HG02943 (cell line): ENCODE results near the gene BABAM2.

Experiments
- ATAC-seq: cut with Tn5 transposase; IDR thresholded peaks from one replicate; pipeline ENCODE4 v1.9.1; 2021; ENCODE audit warnings: mild to moderate bottlenecking, low read depth, moderate library complexity; ENCODE audit not compliant: unreplicated experiment

BABAM2 gene

DNA sequence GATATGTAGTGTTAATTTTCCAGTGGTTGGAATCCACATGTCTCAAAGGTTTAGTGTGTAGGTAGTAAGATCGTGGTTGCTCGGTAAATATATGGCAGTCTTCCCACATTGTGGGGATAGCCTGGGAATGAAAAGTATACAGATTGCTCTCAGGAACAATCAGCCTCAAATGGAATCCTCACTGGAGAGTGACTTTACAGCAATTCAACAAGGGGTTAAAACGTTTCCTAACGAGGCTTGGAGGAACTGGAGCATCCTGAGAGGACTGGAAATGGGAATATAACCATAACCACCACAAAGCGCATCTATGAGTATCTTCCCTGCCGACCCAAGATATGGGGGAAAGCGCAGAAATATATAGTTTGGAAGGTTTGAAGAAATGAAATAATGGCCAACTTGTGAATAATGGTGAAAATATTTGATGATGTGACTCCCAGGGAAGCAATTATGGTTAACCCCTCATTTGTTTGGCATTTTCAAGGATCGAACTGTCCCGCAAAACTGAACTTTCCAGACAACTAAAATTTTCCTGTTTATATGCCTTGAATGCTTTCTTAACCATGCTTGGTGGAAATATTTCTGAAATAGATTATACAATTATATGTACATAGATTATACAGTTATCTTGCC lies 401.4 kb downstream of the BABAM2 start:
- no peak for ATAC-seq

DNA sequence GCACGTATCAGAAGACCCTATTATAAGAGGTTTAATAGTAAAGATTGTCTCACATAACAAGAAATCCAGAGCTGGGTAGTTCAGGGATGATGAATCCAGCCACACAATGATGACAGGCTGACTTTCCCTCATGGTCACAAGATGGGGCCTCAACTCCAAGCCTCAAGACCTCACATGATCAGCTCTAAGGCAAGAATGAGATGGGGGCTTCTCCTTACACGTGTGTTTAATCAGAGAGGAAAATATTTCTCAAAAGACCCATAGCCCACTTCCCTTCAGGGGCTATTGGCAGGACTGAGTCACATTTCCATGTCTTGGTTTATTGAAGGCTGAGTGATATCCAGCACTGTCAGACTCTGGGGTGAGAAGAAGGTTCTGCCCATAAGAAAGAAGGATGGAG lies 402.0 kb downstream of the BABAM2 start:
- no peak for ATAC-seq

DNA sequence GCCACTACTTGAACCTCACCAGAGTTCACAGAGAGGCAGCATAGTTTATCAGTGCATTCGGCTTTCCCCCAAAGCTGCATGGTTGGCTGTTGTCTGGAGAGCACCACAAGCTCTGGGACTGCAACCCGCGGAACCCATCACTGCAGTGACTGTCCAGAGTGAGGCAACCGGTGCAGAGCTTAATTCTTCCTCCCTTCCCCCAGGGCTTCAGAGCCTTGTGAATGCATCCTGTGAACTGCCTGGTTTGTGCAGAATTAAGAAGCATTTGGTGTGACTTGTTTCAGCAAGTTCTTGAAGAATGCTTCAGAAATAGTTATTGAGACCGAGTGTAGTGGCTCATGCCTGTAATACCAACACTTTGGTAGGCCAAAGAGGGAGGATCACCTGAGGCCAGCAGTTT lies 402.9 kb downstream of the BABAM2 start:
- no peak for ATAC-seq

DNA sequence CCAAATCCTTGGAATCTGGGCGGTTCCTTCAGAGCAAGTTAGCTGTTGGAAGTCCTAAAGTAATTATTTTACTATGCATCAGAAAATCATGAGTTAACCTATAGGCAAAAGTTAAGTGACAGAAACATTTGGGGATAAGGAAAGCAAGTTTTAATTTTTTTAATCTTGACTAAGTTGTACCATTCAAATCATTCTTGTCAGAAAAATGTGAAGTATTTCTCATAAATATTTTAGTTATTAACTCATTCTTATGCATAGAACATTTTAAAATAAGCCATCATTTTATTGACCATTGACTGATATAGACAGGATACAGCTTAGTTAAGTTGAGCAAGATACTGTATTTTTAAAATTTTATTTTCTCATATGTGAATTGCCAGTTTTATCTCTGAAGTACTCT lies 403.9 kb downstream of the BABAM2 start:
- no peak for ATAC-seq

DNA sequence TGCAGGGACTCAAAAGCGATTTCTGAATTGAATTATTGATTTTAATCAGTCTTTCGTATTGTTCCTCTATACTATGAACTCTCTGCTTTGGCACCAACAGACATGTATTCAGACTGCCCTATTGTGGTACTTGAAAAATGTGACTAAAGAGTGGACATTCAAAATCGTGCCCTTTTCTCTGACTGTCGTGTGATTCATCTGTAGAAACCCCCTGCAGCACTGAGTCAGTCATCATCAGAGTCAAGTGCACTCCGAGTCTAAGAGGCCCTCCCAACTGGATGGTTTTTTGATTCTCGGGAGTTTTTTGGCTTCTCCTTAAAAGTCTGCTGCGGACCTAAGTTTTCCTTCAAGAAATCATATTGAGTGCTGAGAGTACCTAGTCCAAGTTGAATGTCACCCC lies 405.7 kb downstream of the BABAM2 start:
- ATAC-seq = no peak

- no peak for ATAC-seq
Measured at GRCh38 chr2:28296904-28297303, 406.4 kb downstream of the BABAM2 start.

- ATAC-seq = no peak
Measured at GRCh38 chr2:28297531-28297930, 407.0 kb downstream of the BABAM2 start.

DNA sequence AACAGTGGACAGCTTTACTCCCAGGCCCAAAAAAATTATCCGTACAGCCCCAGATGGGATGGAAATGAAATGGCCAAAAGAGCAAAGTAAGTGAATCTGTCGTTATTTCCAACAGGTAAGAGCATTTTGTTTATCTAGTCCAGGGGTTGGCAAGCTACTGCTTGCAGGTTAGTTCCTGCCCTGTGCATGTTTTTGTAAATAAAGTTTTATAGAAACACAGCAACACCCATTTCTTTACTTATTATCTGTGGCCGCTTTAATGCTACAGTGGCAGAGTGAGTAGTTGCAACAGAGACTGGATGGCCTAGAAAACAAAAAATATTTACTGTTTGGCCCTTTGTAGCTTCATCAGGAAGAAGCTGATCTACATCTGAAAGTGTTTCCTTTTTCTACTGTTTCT lies 407.9 kb downstream of the BABAM2 start:
- no peak for ATAC-seq

- no peak for ATAC-seq
Measured at GRCh38 chr2:28300485-28301341, 410.2 kb downstream of the BABAM2 start.

- no peak for ATAC-seq
Measured at GRCh38 chr2:28305202-28305601, 414.7 kb downstream of the BABAM2 start.

GRCh38 chr2:28310107-28310506 lies 419.6 kb downstream of the BABAM2 start:
- no peak for ATAC-seq

GRCh38 chr2:28311660-28312249 lies 421.2 kb downstream of the BABAM2 start:
- no peak for ATAC-seq

DNA sequence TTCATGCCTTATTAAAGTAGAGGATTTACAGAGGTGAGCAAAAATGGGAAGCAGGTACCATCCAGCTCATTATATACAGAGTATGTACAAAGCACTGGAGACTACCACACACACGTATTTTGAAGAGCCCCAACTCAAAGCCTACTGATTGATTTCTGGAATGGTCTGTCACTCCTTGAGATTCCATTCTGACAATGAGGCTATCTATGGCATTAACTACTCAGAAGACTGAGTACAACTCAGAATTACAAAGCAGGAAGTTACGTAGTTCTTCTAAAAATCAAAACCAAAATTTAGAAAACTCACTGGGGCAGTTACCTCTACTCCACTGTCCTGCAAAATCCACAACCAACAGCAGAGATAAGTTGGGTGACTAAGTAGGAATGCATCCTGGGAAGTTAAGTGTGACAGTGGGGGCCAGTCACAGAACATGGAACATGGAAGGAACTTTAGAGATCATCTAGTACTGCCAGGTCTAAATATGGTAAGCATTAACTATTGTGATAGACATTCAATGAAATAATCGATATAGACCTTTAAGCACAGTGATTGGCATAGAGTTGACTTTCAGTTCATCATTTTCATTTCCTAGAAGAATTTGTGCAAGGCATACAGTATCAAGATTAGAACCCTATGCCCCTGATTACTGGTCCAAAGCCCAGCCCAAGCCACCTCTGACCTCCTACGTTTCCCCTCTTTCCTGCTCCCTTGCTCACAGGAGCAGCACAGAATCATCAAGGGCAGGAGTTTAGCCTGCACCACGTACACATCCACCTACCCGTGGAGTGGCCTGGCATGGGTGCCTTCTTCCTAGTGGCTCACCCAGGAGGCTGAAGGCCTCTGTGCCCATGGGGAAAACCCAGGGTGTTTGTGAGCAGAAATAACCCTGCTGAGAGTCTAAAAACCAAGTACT lies 422.0 kb downstream of the BABAM2 start:
- no peak for ATAC-seq

DNA sequence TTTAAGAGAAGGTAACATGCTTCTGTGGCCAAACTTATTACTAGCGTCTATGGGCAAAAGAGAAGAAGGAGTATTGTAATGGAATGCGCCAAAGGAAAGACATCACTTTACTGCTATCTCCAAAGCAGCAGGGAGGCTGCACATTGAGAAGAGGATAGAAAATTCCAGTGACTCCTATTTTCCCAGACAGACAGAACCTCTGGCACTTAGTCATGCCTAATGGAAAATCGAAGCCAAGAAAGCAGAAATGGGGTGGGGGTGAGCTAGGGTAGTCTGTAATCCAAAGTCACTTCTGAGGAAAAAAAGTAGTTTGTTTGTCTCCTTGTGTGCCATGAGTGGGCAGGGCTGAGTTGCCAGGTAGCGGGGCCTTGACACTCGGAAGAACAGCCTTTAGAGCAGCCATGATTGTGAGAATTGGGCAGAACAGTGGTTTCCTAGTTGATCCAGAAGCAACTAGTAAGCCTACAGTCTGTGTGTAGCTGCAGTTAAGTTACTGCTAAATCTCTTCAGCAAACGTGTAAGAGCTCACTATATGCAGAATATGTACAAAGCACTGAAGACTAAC lies 422.8 kb downstream of the BABAM2 start:
- ATAC-seq = no peak

DNA sequence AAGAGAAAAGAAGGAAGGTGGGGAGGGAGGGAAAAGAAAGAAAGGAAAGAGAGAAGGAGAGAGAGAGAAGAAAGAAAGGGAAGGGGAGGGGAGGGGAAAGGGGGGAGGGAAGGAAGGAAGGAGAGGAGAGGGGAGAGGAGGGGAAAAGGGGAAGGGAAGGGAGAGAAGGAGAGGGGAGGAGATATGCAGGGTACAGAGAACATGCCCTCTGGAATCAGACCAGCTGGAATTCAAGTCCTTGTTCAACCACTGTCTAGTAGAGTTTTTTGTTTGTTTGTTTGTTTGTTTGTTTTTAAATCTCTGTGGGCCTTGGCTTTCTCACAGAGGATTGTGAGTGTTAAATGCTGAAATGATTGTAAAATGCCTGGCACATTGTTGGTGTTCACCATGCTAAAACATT lies 424.4 kb downstream of the BABAM2 start:
- no peak for ATAC-seq

GRCh38 chr2:28316546-28317335 lies 426.2 kb downstream of the BABAM2 start:
- no peak for ATAC-seq

DNA sequence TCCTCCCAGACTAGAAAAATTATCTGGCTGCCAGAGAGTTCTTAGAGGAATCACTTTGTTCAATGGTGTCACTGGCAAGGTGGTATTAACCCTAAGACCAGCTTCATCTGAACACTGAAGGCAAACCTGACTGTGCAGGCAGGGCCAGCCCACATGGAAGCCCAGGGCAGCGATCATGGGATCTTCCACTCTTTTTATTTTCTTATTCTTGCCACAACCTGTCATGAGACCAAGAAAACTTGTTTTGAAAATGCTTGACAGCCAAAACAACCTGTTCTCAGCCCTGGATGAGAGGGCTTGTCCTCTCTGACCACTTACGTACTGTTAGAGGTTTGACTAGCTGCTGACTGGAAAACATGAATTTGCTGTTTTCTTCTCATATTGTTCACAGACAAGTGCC lies 426.9 kb downstream of the BABAM2 start:
- no peak for ATAC-seq

GRCh38 chr2:28318023-28318422 lies 427.5 kb downstream of the BABAM2 start:
- no peak for ATAC-seq

- ATAC-seq = no peak
Measured at GRCh38 chr2:28318462-28319117, 428.1 kb downstream of the BABAM2 start.
